Hippocampal formation (tissue), 2 donors: ENCODE results near the gene MRPL27.
"Not testable (repeated sequence)": the region's sequence is repeated elsewhere in the genome, so short reads cannot be mapped to it uniquely, and the experiment has no call there.

Experiments used
- DNase-seq, 2 donors: peaks; one replicate each; lab custom pipeline; 2025; lab: John Stamatoyannopoulos, UW

Gene MRPL27

DNA sequence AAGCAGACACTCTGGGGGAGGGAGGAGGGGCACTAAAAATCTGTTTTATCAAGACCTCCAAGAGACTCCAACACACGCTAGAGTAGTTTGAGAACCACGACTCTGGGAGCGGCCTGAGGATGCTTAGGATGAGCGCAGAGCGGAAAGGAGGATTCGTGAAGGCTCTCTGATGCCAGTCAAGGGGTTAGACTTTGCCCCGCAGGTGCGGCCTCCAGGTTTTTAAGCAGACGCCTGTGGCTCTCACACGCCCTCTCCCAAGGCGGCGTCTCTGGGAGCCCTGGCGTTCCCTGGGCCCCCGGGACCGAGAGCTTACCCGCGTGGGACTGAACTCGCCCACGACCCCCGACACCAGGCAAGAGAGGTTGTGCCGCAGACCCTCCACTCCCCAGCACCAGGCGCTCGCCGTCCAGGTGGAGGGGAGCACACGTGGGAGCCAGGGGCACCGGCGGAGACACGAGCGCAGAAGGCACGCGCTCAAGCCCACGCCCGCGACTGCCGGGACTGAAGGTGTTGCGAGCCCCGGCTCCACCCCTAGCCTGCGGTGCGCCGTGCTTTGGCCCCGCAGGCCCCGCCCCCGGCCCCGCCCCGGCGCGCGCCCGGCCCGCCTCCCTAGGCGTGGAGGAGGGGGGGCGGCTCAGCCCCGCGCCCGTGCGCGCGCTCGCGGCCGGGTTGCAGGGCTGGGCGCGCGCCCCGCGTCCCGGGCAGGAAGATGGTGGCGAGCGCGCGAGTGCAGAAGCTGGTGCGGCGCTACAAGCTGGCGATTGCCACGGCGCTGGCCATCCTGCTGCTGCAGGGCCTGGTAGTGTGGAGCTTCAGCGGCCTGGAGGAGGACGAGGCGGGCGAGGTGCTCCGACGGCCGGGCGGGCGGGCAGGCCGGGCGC lies 27.3 kb downstream of the MRPL27 start, which contains the start of gene XYLT2:
Gene XYLT2, plus strand, starts transcription at position 695 of the 881 bp plus-strand sequence. Its CDS starts 15 bp downstream, at position 710.
- peak; percentile 70 to 77 for DNase-seq

DNA sequence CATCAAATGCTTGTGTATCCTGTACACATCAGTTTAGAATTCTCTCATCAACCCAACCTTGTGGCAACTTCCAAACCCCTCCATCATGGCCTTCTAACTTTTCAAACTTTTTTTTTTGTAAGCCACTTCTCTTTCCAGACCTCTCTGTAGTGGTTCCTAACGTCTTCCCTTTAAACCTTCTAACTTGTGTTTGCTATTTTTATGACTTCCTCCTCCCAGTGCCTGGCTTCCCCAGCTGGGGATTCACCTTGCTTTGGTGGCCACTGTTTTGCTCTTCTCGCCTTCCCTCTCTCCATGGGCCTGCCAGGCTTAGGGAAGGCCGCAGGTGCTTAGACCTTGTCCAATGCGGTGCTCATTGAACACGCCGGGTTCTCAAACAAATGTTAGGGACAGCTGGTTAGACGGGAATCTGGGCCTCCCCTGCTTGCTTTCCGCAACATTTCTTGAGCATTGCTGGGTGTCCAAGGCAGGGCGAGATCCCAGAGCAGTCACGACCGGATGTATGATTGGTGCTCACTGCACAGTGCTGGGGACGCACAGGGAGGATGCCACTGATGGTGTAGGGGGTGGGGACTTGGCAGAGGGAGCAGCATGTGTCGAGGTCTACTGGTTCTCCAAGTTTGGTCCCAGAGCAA lies 28.1 kb downstream of the MRPL27 start:
- DNase-seq, result no peak

DNA sequence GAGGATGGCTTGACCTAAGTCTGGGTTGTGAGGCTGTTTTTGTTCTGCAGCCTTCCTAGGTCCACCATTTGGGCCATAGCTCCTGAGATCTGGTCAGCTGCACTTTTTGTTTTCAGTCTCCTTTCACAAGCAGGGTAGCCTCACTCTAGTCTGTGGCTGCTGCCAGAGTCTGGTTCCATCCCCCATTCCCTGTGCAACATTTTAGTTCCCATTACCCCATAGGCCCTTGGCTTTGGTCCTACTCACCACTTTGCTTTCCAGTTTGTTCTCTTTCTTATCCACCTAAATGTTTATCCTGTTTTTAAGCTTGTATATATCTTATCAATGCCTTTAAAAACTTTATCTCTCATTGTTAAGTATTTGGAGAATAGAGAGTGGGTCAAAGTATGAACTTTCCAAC lies 33.6 kb downstream of the MRPL27 start:
- no peak for DNase-seq

DNA sequence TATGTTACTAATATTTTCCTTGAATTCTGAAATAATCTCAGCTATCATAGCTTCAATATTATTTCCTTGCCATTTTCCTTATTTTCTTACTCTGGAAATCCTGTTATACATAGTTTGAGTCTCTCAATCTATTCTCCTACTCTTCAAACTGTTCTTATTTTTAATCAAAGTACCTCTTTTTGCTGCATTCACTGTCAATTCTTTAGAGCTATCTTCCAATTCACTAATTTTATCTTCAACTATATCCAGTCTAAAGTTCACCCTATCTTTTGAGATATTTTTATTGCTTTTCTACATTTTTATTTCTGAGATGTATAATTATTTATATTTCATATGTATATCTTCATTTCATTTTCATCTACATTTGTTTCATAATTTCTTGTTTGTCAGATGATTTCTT lies 34.3 kb downstream of the MRPL27 start:
- DNase-seq, result no peak

DNA sequence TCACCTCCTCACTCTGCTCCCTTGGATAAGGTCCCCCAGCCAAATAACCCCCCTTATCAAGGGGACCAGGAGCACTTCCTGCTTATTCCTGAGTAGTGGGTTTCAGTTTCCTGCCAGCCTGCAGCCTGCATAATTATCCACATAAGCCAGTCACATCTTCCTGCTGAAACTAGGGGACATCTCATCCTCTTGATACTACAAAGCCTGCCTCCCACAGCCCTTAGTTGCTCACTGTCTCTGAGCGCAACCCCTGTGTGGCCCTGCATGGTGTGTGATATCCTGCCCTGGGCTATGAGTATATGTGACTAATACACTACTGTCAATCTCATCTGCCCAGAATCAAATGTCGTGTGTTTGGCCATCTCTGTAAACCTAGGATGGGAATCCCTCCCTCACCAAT lies 35.0 kb downstream of the MRPL27 start:
- DNase-seq, result no peak

DNA sequence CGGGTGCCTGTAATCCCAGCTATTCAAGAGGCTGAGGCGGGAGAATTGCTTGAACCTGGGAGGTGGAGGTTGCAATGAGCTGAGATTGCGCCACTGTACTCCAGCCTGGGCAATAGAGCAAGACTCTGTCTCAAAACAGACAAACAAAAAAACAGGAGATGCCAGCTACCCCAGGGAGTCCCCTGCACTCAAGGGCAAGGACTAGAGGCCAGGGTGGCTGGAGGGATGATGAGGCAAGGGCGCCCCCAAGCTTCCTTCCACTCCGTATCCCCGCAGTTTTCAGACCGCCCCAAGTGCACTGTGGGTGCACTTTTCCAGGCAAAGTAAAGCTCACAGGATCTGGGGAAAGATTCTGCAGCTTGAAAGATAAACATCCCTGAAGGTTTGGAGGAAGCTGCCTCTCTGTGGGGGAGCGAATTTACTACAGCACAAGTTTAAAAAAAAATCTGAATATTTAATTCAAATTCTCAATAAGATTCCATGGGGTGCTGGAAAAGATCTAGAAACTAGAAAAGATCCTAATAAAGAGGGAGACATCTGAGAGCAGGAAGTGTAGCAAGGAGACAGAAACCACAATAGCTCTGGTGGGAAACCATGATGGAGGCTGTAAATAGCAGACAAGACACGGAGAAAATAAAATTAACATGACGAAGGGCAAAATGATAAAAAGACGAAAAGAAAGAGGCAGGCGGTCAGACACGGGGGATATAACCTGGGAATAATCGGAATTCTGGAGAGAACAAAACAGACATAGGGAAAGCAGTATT lies 39.5 kb downstream of the MRPL27 start:
- not testable (repeated sequence) for DNase-seq

DNA sequence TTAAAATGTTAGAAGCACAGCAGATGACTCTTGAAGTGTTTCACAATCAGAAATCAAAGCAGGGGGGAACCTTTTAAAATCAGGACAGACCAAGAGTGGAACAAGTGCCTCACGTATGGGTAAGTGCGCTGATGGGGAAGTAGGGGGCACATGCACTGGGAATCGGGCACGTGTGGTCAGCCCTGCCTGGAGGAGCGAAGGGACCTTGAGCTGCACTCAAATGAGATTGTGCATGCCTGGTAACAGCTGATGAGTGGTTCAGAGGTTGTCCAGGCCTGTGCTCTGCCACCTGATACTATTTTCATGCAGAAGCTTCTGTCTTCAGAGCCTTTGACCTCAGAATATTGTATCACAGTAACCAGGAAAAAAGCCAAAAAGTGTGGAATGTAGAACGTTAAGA lies 40.8 kb downstream of the MRPL27 start:
- no peak for DNase-seq

DNA sequence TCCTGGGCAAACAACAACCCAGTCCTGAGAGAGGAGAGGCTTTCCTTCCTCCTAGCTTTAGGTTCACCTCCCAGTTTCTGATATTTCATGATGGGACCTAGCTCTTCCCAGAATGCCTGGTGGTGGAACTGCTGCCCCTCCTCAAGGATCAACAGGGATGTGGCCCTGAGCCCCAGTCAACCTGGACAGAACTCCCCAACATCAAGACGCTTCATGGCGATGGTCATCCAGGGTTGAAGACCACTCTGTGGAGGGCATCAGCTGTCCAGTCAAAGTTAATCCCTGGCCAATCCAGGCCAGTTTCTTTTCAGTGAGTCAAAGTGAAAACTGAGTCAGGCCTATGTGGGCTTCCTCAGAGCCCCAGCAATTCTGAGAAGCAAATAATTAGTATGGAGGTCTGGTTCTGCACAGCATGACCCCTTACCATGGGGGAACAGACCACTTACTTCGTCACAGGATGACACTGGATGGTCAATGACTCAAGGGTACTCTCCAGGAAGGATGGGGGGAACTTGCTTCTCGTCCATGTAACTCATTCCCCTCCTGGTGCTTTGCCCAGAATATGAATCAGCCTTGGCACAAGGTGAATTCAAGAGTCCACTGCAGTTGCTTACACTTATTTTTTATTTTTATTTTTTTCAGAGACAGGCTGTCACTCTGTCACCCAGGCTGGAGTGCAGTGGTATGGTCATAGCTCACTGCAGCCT lies 41.7 kb downstream of the MRPL27 start:
- DNase-seq, result no peak

DNA sequence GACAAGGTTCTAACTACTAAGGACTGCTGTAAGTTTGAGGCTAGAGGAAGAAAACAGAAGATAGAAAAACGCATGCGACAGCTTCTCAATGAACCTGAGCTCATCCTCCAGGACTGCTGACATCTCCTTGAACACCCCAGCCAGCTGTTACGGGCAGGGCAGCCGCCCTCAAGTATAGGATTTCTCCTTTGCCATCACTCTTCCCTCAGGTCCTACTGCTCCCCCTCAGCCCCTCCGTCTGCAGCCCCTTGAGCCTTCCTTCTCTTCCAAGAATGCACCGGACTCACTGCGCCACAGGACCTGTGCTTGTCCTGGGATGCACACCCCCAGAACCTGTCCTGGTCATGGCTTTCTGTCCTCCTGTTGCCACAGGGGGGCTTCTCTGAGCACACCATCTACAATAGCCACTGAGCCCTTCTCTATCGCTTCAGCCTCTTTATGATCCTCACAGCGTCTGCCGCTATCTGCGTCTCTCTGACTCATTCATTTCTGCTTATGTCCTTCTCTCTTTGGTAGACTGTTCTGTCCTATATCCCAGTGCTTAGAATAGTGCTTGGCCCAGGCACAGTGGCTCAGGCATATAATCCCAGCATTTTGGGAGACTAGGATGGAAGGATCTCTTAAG lies 42.7 kb downstream of the MRPL27 start:
- no peak for DNase-seq

DNA sequence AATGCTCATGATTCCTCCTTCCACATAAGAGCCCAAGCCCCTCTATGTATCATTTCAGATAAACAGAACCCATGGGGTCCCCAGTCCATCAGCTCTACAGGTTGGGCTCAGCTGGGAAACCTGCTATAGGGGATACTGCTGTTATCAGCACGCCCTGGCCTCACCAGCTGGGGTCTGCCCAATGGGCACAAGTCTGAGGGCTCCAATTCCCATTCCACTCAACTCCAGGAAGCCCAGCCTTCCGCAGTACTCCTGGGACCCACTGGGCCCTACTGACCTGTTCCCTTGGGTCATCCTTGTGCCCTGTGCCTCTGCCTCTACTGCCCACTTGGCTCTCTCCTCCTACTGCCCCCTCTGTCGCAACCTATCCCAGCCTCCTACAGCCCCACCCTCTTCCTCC lies 43.3 kb downstream of the MRPL27 start:
- DNase-seq, result no peak

DNA sequence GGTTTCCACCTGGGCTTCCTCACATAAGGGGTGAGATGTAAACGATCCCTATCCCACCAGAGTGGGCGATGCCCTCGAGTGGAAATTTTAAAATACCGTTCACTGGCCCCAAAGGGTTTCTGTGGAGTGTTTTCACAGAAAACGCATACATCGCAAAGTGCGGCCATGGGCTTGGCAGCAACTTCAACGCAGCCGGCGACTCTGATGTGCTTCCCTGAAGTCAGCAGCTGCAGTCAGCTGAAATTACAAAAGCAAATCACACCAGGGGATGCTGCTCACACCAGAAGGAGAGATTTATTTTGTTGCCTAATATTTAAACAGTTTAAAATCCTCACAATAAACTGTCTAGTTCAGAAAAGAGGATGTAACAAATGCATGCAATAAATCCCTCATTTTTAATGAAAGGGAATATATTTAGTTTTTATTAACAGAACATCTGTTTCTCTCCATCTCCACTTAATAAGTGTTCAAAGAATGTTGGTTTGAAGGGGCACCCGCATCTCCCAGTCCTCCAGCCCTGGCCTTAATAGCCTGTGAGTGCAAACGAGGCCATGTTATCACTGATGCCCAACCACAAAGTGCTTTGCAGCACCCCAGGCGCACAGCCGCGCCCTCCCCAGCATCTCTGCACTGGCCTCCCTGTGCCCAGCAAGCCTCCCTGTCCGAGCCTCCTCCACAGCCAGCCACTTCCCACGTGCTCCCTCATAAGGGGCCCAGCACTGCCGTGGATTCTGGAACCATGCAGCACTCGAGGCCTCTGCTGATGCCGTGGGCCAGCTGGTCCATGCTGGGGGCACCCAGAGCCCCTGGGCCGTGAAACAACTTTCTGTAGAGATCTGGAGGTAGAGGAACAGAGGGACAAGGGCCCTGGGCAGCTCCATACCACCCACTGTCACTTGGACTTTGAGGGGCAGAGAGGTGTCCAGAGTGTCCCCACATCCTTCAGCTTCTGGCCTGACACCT lies 44.3 kb downstream of the MRPL27 start:
- DNase-seq, result no peak

DNA sequence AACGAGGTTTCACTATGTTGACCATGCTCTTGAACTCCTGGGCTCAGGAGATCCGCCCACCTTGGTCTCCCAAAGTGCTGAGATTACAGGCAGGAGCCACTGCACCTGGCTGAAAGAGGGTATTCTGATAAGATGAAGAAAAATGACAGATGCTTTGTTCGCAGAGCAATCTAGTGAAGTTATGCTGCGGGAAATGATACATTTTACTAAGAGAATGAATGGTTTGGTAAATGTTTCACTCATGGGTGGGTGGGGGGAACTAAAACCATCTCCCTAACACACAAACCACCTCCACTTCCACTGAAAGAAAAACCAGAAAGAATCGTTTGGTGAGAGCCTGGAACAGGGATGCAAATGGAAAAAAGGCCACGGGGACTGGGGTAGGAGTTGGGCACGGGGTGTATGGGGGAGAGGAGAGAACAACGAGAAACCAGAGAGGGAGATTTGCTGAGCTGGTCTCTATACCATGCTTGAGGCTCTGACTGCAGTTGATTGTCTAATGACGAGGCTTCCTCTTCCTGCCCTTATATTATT lies 46.1 kb downstream of the MRPL27 start:
- no peak for DNase-seq

DNA sequence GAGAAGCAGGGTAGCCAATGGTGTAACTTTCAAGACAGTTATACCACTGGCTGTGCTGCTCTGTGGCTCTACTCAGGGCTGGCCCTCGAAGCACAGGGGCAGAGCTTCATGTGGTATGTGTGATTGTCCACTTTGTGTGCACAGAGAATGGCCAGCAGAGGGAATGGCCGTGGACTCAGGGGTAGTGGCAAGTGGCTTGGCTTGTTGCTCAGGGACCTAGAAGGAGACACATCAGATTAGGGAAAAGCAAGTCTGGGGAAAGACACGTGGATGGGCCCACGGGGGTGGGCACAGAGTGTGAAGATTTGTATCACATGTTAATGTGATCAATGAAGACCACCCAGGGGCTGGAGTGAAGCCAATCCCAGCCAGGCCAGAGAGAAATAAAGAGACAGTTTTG lies 47.1 kb downstream of the MRPL27 start:
- no peak for DNase-seq

DNA sequence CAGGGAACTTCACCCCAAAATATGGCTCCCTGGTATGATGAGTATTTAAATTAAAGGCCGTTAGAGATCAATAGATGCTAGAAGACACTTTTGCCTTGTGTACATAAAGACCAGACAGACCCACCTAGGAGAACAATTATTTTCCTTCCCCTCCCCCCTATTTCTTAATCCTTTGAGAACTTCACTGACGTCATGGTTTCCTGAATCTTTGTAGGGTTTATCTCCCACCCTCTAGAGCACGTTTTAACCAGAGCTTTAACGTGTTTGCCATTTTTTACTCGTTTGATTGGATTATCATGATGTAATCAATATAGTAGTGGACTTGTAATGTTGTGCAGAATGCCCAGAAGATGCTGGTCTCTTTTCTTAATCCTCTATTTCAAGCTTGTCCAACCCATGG lies 49.9 kb downstream of the MRPL27 start:
- no peak for DNase-seq

DNA sequence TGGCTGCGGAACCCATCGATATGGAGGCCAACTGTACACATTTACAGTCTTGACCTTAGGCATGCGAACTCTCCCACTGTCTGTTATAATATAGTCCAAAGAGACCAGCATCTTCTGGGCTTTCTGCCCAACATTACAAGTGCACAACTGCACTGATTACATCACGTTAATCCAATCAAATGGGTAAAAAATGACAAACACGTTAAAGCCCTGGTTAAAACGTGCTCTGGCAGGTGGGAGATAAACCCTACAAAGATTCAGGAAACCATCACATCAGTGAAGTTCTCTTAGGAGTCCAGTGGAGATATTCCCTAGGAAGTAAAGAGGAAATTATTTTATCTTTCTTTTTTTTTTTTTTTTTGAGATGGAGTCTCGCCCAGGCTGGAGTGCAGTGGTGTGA lies 50.7 kb downstream of the MRPL27 start:
- DNase-seq, result no peak

DNA sequence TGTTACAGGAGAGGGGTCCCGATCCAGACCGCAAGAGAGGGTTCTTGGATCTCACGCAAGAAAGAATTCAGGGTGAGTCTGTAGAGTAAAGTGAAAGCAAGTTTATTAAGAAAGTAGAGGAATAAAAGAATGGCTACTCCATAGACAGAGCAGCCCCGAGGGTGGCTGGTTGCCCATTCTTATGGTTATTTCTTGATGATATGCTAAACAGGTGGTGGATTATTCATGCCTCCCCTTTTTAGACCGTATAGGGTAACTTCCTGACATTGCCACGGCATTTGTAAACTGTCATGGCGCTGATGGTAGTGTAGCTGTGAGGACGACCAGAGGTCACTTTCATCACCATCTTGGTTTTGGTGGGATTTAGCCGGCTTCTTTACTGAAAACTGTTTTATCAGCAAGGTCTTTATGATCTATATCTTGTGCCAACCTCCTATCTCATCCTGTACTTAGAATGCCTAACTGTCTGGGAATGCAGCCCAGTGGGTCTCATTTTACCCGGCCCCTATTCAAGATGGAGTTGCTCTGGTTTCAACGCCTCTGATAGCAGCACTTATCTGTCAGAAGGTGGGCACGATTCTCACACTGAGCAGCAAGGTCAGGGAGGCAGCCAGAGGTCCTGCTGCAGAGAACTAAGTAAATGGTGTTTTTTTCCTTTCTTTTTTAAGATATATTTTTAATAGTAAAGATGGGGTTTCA lies 53.5 kb downstream of the MRPL27 start:
- no peak for DNase-seq

DNA sequence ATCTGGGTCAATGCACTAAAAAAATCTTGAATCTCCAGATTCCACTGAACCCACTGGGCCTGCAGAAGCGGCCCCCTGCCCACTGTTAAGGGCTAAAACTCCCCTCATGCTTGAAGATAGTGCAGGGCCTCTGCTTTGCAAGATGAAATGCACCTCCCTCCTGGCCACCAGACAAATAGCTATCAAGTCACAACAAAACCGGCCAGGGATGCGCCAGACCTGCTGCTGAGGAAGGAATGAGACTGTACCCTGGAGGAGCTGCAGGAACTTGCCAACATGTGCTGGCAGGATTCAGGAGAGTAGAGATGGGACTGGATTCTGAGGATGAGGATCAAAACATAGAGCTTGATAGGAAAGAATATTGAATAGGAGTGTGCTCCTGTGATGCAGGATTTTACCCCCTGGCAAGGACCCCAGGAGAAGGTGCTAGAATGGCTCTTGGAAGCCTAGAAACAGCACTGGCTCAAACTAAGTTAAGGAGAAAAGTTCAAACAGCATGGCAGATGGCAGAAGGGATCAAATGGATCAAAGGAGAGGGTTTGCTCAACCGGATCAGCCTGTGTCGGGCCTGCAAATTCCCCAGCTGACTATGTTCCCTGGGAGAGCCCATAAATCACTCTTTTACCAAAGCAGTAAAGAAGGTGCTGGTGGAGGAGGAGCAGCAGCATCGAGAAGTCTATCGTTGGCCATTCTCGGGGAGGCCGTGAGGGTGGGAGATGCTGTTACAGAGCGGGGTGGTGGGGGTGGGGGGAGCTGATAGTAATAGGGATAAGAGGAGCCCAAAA lies 54.3 kb downstream of the MRPL27 start:
- DNase-seq, result no peak
